ENCODE measurements around the gene IGF2BP3.
"Not testable (repeated sequence)": the region's sequence is repeated elsewhere in the genome, so short reads cannot be mapped to it uniquely, and the experiment has no call there.

Gene IGF2BP3

DNA sequence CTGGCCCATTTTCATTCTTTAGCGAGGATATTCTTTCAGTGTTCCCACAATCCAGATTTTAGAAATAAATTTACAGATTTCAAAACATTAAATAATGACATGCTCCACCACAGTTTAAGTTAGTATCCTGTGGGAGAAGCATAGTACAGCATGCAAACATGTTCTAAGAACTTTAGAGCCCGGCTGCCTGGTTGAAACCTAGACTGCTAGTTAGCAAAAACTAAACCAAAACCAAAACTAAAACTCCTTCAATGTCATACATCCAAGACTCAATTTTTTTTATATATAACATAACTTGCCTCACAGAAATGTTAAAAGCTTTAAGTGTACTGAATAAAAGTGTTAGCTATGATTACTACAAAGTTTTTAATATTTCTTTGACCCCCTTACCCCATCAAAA, 44.5 kb upstream of the IGF2BP3 start:
- no peak overlapping the region for H3K27ac ChIP-seq (ENCODE audit: extremely low read depth, low read depth, low read length)
- H3K4me3 ChIP-seq (ENCODE audit: low read depth, low read length): no peak overlapping the region
- TF ChIP-seq ZNF629 (tag by site-specific recombination; IDR thresholded peaks at IDR 0.05): no peak
- no peak for TF ChIP-seq ZNF132 (tag by site-specific recombination; IDR thresholded peaks at IDR 0.05; ENCODE audit: borderline replicate concordance)
- TF ChIP-seq ZNF585B (tag by site-specific recombination; IDR thresholded peaks at IDR 0.05): no peak
- no peak for TF ChIP-seq SP3 (tag by site-specific recombination; IDR thresholded peaks at IDR 0.05)
- TF ChIP-seq HOXA7 (CRISPR knock-in tag; IDR thresholded peaks at IDR 0.05; ENCODE audit: borderline replicate concordance): no peak
- TF ChIP-seq ZNF292 (tag by site-specific recombination; IDR thresholded peaks at IDR 0.05; ENCODE audit: borderline replicate concordance, low read depth): no peak
- no peak for TF ChIP-seq ZNF140 (tag by site-specific recombination; IDR thresholded peaks at IDR 0.05)
- no peak for TF ChIP-seq ZNF169 (tag by site-specific recombination; IDR thresholded peaks at IDR 0.05)
- TF ChIP-seq ZNF214 (tag by site-specific recombination; IDR thresholded peaks at IDR 0.05; ENCODE audit: borderline replicate concordance): no peak
- no peak for TF ChIP-seq ZNF664 (tag by site-specific recombination; IDR thresholded peaks at IDR 0.05)
- POLR2A ChIA-PET: interaction anchor here (0.7 kb wide), 2 partner anchors 15 to 155 kb away, joined by 4 to 6 read pairs; no protein-coding TSS in a partner anchor
- H3K36me3 ChIP-seq (ENCODE audit: control insufficient read depth in 2 of 2, insufficient read depth in 1 of 2, low read length in 2 of 2): peaks cover 91 to 99% of the 10 kb centered on the region in 2 experiments
- CTCF ChIA-PET: no interaction called here
- no peaks in the 10 kb centered on the region for H3K9me3 ChIP-seq (ENCODE audit: control insufficient read depth, insufficient read depth, low read depth, low read length)
- H3K4me1 ChIP-seq (ENCODE audit: control insufficient read depth, insufficient read depth, low read length): no peaks in the 10 kb centered on the region

DNA sequence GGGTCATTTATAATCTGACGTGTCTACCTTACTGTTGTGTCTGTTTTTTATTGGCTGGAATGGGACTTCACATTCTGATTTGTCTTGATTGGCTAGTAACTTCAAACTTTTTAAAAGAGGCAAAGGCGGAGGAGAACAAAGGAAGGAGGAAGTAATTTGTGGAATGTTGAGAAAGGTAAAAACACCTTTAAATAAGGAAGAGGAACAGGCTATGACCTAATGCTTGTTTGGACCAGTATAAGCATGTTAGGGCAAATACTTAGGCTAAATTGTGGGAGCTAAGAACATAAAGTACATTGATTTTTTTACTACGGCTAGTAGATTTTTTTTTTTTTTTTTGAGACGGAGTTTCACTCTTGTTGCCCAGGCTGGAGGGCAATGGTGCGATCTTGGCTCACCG, 43.5 kb upstream of the IGF2BP3 start:
- H3K27ac ChIP-seq (ENCODE audit: extremely low read depth, low read depth, low read length); H3K4me3 ChIP-seq (ENCODE audit: low read depth, low read length); H3K9me3 ChIP-seq (ENCODE audit: control insufficient read depth, insufficient read depth, low read depth, low read length); POLR2A ChIA-PET; H3K4me1 ChIP-seq (ENCODE audit: control insufficient read depth, insufficient read depth, low read length): not testable (repeated sequence)
- CTCF ChIA-PET: interaction anchor here (0.6 to 0.8 kb wide), 2 partner anchors 11 to 202 kb away, joined by 3 to 4 read pairs; no protein-coding TSS in a partner anchor
- H3K36me3 ChIP-seq (ENCODE audit: control insufficient read depth in 2 of 2, insufficient read depth in 1 of 2, low read length in 2 of 2): peaks cover 89 to 99% of the 10 kb centered on the region in 2 experiments

- POLR2A ChIA-PET: no interaction called here
- Histone ChIP-seq H3K27ac (ENCODE audit: extremely low read depth, low read depth, low read length) (no peak overlapping the region), H3K4me3 (ENCODE audit: low read depth, low read length) (no peak overlapping the region), H3K4me1 (ENCODE audit: control insufficient read depth, insufficient read depth, low read length) (no peaks in the 10 kb centered on the region), H3K36me3 (ENCODE audit: control insufficient read depth in 2 of 2, insufficient read depth in 1 of 2, low read length in 2 of 2) (peaks cover 0 to 3% of the 10 kb centered on the region in 2 experiments; a peak in 1 of 3 replicates), H3K9me3 (ENCODE audit: control insufficient read depth, insufficient read depth, low read depth, low read length) (no peaks in the 10 kb centered on the region)
- CTCF ChIA-PET: no interaction called here
- no peak for TF ChIP-seq ZNF169 (tag by site-specific recombination; IDR thresholded peaks at IDR 0.05)
- TF ChIP-seq HOXA7 (CRISPR knock-in tag; IDR thresholded peaks at IDR 0.05; ENCODE audit: borderline replicate concordance): no peak
- no peak for TF ChIP-seq ZNF621 (tag by site-specific recombination; IDR thresholded peaks at IDR 0.05)
- TF ChIP-seq, protein P1, sequence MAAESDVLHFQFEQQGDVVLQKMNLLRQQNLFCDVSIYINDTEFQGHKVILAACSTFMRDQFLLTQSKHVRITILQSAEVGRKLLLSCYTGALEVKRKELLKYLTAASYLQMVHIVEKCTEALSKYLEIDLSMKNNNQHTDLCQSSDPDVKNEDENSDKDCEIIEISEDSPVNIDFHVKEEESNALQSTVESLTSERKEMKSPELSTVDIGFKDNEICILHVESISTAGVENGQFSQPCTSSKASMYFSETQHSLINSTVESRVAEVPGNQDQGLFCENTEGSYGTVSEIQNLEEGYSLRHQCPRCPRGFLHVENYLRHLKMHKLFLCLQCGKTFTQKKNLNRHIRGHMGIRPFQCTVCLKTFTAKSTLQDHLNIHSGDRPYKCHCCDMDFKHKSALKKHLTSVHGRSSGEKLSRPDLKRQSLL (tag by site-specific recombination; IDR thresholded peaks at IDR 0.05): no peak
- TF ChIP-seq ZNF610 (tag by site-specific recombination; IDR thresholded peaks at IDR 0.05; ENCODE audit: borderline replicate concordance): no peak
These were observed 23.7 kb upstream of the IGF2BP3 start for GRCh38 chr7:23494009-23494408.

DNA sequence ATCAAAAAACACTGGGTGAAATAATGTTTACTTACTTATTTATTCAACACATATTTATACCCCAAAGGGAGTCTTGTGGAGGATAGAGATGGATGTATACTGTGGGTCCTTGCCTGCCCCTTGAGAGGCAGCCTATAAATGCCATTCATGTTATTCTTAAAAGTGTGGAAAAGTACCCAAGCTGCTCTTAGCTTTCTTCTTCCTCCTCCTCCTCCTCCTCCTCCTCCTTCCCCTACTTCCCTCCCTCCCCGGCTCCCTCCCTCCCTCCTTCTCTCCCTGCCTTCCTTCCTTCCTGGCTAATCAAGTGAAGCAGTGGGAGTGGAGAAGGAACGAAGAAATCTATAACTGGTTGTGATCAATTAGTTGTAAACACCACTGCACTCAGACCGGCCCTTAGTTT, 21.2 kb upstream of the IGF2BP3 start:
- TF ChIP-seq, protein P2, sequence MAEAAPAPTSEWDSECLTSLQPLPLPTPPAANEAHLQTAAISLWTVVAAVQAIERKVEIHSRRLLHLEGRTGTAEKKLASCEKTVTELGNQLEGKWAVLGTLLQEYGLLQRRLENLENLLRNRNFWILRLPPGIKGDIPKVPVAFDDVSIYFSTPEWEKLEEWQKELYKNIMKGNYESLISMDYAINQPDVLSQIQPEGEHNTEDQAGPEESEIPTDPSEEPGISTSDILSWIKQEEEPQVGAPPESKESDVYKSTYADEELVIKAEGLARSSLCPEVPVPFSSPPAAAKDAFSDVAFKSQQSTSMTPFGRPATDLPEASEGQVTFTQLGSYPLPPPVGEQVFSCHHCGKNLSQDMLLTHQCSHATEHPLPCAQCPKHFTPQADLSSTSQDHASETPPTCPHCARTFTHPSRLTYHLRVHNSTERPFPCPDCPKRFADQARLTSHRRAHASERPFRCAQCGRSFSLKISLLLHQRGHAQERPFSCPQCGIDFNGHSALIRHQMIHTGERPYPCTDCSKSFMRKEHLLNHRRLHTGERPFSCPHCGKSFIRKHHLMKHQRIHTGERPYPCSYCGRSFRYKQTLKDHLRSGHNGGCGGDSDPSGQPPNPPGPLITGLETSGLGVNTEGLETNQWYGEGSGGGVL (tag by site-specific recombination; IDR thresholded peaks at IDR 0.05): peak; percentile 70
- TF ChIP-seq EGR2 (tag by site-specific recombination; IDR thresholded peaks at IDR 0.05; ENCODE audit: low read depth): peak; percentile 24; the same call in 1 of the 2 replicates
- TF ChIP-seq ZNF521 (tag by site-specific recombination; IDR thresholded peaks at IDR 0.05): no peak
- TF ChIP-seq ZNF366 (tag by site-specific recombination; conservative IDR thresholded peaks at IDR 0.05): peak; percentile 41; the same call in 1 of the 2 replicates
- no peak for TF ChIP-seq ZSCAN5A (tag by site-specific recombination; IDR thresholded peaks at IDR 0.05)
- TF ChIP-seq, protein P3, sequence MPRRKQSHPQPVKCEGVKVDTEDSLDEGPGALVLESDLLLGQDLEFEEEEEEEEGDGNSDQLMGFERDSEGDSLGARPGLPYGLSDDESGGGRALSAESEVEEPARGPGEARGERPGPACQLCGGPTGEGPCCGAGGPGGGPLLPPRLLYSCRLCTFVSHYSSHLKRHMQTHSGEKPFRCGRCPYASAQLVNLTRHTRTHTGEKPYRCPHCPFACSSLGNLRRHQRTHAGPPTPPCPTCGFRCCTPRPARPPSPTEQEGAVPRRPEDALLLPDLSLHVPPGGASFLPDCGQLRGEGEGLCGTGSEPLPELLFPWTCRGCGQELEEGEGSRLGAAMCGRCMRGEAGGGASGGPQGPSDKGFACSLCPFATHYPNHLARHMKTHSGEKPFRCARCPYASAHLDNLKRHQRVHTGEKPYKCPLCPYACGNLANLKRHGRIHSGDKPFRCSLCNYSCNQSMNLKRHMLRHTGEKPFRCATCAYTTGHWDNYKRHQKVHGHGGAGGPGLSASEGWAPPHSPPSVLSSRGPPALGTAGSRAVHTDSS (tag by site-specific recombination; IDR thresholded peaks at IDR 0.05): peak; percentile 86
- Histone ChIP-seq H3K27ac (ENCODE audit: extremely low read depth, low read depth, low read length) (no peak overlapping the region), H3K4me3 (ENCODE audit: low read depth, low read length) (no peak overlapping the region), H3K36me3 (ENCODE audit: control insufficient read depth in 2 of 2, insufficient read depth in 1 of 2, low read length in 2 of 2) (peaks cover 0 to 3% of the 10 kb centered on the region in 2 experiments; a peak in 1 of 3 replicates), H3K4me1 (ENCODE audit: control insufficient read depth, insufficient read depth, low read length) (no peaks in the 10 kb centered on the region), H3K9me3 (ENCODE audit: control insufficient read depth, insufficient read depth, low read depth, low read length) (no peaks in the 10 kb centered on the region)
- ChIA-PET POLR2A (interaction anchor here (1.1 kb wide), 1 partner anchor 17 kb away, joined by 3 read pairs; no protein-coding TSS in a partner anchor), CTCF (interaction anchor here (0.6 kb wide), 1 partner anchor 28 kb away, joined by 3 read pairs; no protein-coding TSS in a partner anchor)

All from HEK293 (cell line).